GM06990 (cell line): ENCODE measurements around the gene GLIPR1L1.
A peak's percentile ranks its signal among the peaks of the same experiment; 100 is the strongest.

Experiments
- DNase-seq: peaks from one replicate; pipeline ENCODE4 v3.0.0-alpha.2; 2011; ENCODE audit not compliant: insufficient read length; ENCODE audit errors: extremely low read depth
- H3K27me3 ChIP-seq: replicated peaks from 2 replicates; pipeline ENCODE4 v1.6.0; 2011; ENCODE audit warnings: low read length; ENCODE audit not compliant: control insufficient read depth, insufficient read depth
- H3K36me3 ChIP-seq: 2 replicates; pipeline ENCODE4 v1.5.1; 2011; ENCODE audit warnings: low read length; ENCODE audit not compliant: control insufficient read depth, insufficient read depth
- H3K4me3 ChIP-seq: replicated peaks from 2 replicates; pipeline ENCODE4 v1.5.1; 2011; ENCODE audit warnings: low read depth, mild to moderate bottlenecking, control low read depth, low read length
- TF ChIP-seq, protein P1 (sequence below): IDR thresholded peaks from 2 replicates; pipeline ENCODE4 v1.5.1; 2011; ENCODE audit warnings: low read length, control low read depth, mild to moderate bottlenecking, inconsistent platforms; ENCODE audit not compliant: insufficient read depth, poor library complexity, severe bottlenecking

GLIPR1L1 gene

DNA sequence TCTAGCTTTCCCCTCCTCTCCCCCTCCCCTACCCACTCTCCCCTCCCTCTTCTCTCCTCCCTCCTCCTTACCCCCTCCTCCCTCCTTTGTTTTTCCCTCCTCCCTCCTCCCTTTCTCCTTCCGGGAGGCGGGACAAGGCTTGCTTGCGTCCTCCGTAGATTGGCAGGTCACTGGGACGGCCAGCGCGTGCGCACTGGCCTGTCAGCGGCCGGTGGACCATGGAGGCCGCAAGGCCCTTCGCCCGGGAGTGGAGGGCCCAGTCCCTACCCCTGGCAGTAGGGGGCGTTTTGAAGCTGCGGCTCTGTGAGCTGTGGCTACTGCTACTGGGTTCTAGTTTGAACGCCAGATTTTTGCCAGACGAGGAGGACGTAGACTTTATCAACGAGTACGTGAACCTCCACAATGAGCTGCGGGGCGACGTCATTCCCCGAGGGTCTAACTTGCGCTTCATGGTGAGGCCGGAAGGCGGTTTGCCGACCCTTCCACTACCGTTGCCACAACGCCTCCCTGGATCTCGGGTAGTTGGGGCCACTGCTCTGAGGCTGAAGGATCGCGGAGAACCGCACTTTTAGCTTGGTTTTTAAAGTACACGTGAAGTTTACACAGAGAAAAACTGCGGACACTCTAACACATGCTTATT lies 56.5 kb downstream of the GLIPR1L1 start, which contains the start of gene GLIPR1L2:
Gene GLIPR1L2 (plus strand): TSS at position 191 of the 640 bp plus-strand sequence. CDS start 28 bp downstream, at position 219.
- Histone ChIP-seq H3K4me3 (peak within 1 kb of the TSS; percentile 75), H3K27me3 (no peaks in the 10 kb centered on the region), H3K36me3 (no peaks in the 10 kb centered on the region)
- DNase-seq: peak; percentile 98
- TF ChIP-seq, protein P1, sequence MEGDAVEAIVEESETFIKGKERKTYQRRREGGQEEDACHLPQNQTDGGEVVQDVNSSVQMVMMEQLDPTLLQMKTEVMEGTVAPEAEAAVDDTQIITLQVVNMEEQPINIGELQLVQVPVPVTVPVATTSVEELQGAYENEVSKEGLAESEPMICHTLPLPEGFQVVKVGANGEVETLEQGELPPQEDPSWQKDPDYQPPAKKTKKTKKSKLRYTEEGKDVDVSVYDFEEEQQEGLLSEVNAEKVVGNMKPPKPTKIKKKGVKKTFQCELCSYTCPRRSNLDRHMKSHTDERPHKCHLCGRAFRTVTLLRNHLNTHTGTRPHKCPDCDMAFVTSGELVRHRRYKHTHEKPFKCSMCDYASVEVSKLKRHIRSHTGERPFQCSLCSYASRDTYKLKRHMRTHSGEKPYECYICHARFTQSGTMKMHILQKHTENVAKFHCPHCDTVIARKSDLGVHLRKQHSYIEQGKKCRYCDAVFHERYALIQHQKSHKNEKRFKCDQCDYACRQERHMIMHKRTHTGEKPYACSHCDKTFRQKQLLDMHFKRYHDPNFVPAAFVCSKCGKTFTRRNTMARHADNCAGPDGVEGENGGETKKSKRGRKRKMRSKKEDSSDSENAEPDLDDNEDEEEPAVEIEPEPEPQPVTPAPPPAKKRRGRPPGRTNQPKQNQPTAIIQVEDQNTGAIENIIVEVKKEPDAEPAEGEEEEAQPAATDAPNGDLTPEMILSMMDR: peak; percentile 93

DNA sequence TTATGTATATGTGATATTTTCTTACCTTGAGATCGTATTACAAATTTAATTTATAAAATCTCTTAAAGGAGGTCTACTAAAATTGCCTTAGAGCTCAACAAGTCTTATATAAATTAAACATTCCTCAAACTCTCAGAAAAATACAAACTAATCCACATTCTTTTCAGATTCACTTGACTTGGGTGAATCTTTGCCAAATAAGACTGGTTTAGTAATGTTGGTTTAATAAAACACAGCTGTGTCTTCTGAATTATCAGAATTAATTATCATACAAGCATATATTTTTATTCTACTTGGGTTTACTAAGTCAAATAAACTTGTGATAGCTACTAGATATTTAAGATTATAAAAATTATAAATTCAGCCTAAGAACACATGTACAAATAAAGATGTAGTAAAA lies 69.8 kb downstream of the GLIPR1L1 start:
- H3K4me3 ChIP-seq: no peak overlapping the region
- no peaks in the 10 kb centered on the region for H3K36me3 ChIP-seq
- TF ChIP-seq, protein P1: no peak
- DNase-seq: no peak
- H3K27me3 ChIP-seq: no peaks in the 10 kb centered on the region

DNA sequence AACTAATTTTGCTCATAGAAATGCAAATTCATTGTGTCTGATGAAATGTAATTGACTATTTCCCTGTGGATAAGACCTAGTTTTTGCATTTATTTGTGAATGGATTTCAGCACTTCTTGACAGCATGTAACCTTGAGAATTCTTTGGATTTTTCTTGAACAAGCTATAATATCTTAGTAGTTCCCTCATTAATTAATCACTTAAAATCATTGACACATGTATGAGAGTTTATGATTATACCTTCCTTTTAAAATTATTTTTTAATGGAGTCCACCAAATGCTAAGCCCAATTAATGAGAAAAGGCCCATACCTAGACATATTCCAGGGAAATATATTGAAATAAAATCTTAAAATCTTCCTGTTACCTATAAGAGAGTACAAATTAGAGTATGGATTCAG lies 73.2 kb downstream of the GLIPR1L1 start:
- H3K27me3 ChIP-seq: no peaks in the 10 kb centered on the region
- H3K4me3 ChIP-seq: no peak overlapping the region
- DNase-seq: no peak
- H3K36me3 ChIP-seq: no peaks in the 10 kb centered on the region
- TF ChIP-seq, protein P1: no peak

DNA sequence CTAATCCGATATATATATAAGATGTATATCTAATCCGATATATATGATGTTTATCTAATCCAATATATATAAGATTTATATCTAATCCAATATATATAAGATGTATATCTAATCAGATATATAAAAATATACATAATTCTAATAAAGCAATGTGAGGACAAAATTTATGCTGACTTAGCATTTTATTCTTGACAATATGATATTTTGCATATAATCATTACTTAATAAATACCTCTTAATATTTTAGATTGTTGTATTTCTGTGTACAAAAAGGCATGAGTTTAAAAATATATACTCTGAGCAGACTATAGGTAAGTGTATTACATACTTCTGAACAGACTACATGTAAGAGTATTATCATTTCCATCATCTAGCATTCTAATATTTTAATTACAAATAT lies 75.4 kb downstream of the GLIPR1L1 start:
- TF ChIP-seq, protein P1: no peak
- no peaks in the 10 kb centered on the region for H3K36me3 ChIP-seq
- no peaks in the 10 kb centered on the region for H3K27me3 ChIP-seq
- H3K4me3 ChIP-seq: no peak overlapping the region
- no peak for DNase-seq

DNA sequence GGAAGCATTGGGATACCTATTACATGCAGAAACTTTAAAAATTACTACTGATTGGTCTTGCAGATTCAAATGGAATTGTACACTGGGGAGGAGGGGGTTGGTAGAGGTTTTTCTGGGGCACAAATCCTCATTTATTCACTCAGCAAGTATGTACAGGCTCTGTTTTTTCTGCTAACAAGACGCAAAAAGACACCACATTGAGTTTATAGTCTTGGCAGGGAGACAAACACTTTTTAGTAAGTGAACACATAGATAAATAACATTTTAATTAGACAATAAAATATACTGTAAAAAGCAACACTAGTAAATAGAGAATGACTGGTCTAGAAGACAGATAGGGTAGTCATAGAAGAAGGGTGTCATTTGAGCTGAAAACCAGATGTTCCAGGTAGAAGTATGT lies 80.2 kb downstream of the GLIPR1L1 start:
- Histone ChIP-seq H3K4me3 (no peak overlapping the region), H3K36me3 (no peaks in the 10 kb centered on the region), H3K27me3 (no peaks in the 10 kb centered on the region)
- no peak for DNase-seq
- TF ChIP-seq, protein P1: no peak

DNA sequence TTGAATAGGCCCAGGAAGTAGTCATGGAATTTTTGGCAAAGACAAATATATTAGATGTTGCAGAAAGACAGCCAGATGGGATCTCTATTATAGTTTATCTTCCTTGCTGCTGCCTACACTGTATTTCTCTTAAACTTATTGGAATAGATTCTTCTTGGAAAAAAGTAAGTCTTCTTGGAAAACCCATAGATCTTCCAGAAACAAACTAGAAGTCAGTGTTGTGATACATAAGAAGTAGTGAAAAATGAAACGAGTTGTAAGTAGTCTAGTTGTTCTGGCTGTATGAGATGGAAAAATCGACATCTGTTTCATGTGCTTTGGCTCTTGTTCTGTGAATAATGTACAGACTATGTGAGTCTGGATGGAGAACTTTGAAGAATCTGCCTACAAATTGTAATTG lies 85.4 kb downstream of the GLIPR1L1 start:
- DNase-seq: no peak
- TF ChIP-seq, protein P1: no peak
- Histone ChIP-seq H3K36me3 (no peaks in the 10 kb centered on the region), H3K27me3 (no peaks in the 10 kb centered on the region), H3K4me3 (no peak overlapping the region)
